Ovary (tissue), 3 donors: ENCODE results near the gene RAET1L.

Experiments used
- POLR2A ChIP-seq: fragments of 450-650 bp; IDR thresholded peaks from one replicate; pipeline ENCODE4 v1.6.1; 2017; ENCODE audit warnings: antibody characterized with exemption, mild to moderate bottlenecking, moderate library complexity
- TF ChIP-seq, protein P1 (sequence below), 3 donors: fragments of 450-650 bp in 2 of 3; fragments of 200-600 bp in 1 of 3; IDR thresholded peaks; one replicate each; pipeline versions ENCODE4 v1.5.1 to v1.8.0; 2016 to 2022; ENCODE audit warnings: antibody characterized with exemption in 3 of 3, mild to moderate bottlenecking in 1 of 3
- donor health status: DM: no; HTN: no; CAD: no.

DNA sequence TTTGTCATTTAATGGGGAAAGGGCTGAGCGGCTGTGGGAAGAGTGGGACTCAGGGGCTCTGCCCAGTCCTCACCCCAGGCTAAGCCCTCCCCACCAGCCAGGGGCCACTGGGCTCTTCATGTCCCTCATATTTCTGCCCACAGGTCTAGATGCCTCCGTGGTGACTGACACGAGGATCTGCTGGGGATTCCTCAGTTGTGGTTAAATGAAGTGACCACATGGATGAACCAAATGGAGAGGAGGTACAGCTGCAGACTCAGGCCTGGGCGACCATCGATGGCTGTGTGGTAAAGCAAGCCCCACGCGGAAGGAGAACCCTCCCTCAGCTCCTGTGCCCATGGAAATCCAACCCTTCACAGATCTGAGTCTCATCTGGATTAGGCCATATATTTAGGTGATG, 29.4 kb downstream of the RAET1L start:
- TF ChIP-seq, protein P1, sequence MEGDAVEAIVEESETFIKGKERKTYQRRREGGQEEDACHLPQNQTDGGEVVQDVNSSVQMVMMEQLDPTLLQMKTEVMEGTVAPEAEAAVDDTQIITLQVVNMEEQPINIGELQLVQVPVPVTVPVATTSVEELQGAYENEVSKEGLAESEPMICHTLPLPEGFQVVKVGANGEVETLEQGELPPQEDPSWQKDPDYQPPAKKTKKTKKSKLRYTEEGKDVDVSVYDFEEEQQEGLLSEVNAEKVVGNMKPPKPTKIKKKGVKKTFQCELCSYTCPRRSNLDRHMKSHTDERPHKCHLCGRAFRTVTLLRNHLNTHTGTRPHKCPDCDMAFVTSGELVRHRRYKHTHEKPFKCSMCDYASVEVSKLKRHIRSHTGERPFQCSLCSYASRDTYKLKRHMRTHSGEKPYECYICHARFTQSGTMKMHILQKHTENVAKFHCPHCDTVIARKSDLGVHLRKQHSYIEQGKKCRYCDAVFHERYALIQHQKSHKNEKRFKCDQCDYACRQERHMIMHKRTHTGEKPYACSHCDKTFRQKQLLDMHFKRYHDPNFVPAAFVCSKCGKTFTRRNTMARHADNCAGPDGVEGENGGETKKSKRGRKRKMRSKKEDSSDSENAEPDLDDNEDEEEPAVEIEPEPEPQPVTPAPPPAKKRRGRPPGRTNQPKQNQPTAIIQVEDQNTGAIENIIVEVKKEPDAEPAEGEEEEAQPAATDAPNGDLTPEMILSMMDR (IDR thresholded peaks at IDR 0.05) = no peak
- no peak for TF ChIP-seq POLR2A
